Measurements from ENCODE around the gene TIAM1.

- no peak for TF ChIP-seq GATA3 (IDR thresholded peaks at IDR 0.05; ENCODE audit: low read depth, low read length)
- TF ChIP-seq GATA2 (IDR thresholded peaks at IDR 0.05; ENCODE audit: low read depth, low read length) = no peak
Measured at GRCh38 chr21:31278511-31279130, 65.4 kb downstream of the TIAM1 start.

Data from SH-SY5Y (cell line).